Measurements from ENCODE around the gene CUBN.

DNA sequence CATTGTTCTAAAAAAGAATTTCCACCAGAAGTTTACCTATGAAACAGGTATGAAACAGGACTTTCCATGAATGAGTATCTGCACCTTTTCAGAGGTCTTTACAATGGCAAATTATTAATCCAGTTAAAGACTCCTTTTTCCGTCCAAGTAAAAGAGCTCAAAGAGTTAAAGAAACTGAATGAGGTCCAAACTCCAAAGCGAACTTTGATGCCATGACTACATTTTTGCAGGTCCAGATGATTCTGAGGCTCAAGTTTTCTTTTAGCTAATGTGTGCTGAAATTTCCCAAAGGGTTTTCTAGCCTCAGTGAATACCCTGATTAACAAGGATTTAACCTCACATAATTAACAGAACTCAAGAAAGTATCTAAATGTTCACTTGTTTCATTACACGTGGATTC, 9.8 kb downstream of the CUBN start:
- TF ChIP-seq, protein P1, sequence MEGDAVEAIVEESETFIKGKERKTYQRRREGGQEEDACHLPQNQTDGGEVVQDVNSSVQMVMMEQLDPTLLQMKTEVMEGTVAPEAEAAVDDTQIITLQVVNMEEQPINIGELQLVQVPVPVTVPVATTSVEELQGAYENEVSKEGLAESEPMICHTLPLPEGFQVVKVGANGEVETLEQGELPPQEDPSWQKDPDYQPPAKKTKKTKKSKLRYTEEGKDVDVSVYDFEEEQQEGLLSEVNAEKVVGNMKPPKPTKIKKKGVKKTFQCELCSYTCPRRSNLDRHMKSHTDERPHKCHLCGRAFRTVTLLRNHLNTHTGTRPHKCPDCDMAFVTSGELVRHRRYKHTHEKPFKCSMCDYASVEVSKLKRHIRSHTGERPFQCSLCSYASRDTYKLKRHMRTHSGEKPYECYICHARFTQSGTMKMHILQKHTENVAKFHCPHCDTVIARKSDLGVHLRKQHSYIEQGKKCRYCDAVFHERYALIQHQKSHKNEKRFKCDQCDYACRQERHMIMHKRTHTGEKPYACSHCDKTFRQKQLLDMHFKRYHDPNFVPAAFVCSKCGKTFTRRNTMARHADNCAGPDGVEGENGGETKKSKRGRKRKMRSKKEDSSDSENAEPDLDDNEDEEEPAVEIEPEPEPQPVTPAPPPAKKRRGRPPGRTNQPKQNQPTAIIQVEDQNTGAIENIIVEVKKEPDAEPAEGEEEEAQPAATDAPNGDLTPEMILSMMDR (tag by site-specific recombination; IDR thresholded peaks at IDR 0.05), result no peak
- TF ChIP-seq, protein P2, sequence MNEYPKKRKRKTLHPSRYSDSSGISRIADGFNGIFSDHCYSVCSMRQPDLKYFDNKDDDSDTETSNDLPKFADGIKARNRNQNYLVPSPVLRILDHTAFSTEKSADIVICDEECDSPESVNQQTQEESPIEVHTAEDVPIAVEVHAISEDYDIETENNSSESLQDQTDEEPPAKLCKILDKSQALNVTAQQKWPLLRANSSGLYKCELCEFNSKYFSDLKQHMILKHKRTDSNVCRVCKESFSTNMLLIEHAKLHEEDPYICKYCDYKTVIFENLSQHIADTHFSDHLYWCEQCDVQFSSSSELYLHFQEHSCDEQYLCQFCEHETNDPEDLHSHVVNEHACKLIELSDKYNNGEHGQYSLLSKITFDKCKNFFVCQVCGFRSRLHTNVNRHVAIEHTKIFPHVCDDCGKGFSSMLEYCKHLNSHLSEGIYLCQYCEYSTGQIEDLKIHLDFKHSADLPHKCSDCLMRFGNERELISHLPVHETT (tag by site-specific recombination; IDR thresholded peaks at IDR 0.05), result no peak
- TF ChIP-seq ZNF10 (tag by site-specific recombination; IDR thresholded peaks at IDR 0.05) (no peak), ZNF311 (tag by site-specific recombination; IDR thresholded peaks at IDR 0.05; ENCODE audit: borderline replicate concordance) (no peak), ZNF138 (tag by site-specific recombination; IDR thresholded peaks at IDR 0.05; ENCODE audit: borderline replicate concordance) (no peak), ZNF184 (tag by site-specific recombination; IDR thresholded peaks at IDR 0.05) (no peak), ZNF23 (tag by site-specific recombination; IDR thresholded peaks at IDR 0.05; ENCODE audit: borderline replicate concordance) (no peak), IKZF3 (tag by site-specific recombination; IDR thresholded peaks at IDR 0.05) (no peak)
- TF ChIP-seq, protein P3, sequence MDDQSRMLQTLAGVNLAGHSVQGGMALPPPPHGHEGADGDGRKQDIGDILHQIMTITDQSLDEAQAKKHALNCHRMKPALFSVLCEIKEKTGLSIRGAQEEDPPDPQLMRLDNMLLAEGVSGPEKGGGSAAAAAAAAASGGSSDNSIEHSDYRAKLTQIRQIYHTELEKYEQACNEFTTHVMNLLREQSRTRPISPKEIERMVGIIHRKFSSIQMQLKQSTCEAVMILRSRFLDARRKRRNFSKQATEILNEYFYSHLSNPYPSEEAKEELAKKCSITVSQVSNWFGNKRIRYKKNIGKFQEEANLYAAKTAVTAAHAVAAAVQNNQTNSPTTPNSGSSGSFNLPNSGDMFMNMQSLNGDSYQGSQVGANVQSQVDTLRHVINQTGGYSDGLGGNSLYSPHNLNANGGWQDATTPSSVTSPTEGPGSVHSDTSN (CRISPR knock-in tag; IDR thresholded peaks at IDR 0.05), result no peak
- TF ChIP-seq, protein P4, sequence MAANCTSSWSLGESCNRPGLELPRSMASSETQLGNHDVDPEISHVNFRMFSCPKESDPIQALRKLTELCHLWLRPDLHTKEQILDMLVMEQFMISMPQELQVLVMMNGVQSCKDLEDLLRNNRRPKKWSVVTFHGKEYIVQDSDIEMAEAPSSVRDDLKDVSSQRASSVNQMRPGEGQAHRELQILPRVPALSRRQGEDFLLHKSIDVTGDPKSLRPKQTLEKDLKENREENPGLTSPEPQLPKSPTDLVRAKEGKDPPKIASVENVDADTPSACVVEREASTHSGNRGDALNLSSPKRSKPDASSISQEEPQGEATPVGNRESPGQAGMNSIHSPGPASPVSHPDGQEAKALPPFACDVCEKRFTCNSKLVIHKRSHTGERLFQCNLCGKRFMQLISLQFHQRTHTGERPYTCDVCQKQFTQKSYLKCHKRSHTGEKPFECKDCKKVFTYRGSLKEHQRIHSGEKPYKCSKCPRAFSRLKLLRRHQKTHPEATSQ (tag by site-specific recombination; IDR thresholded peaks at IDR 0.05), result no peak
- TF ChIP-seq, protein P5, sequence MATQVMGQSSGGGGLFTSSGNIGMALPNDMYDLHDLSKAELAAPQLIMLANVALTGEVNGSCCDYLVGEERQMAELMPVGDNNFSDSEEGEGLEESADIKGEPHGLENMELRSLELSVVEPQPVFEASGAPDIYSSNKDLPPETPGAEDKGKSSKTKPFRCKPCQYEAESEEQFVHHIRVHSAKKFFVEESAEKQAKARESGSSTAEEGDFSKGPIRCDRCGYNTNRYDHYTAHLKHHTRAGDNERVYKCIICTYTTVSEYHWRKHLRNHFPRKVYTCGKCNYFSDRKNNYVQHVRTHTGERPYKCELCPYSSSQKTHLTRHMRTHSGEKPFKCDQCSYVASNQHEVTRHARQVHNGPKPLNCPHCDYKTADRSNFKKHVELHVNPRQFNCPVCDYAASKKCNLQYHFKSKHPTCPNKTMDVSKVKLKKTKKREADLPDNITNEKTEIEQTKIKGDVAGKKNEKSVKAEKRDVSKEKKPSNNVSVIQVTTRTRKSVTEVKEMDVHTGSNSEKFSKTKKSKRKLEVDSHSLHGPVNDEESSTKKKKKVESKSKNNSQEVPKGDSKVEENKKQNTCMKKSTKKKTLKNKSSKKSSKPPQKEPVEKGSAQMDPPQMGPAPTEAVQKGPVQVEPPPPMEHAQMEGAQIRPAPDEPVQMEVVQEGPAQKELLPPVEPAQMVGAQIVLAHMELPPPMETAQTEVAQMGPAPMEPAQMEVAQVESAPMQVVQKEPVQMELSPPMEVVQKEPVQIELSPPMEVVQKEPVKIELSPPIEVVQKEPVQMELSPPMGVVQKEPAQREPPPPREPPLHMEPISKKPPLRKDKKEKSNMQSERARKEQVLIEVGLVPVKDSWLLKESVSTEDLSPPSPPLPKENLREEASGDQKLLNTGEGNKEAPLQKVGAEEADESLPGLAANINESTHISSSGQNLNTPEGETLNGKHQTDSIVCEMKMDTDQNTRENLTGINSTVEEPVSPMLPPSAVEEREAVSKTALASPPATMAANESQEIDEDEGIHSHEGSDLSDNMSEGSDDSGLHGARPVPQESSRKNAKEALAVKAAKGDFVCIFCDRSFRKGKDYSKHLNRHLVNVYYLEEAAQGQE (tag by site-specific recombination; IDR thresholded peaks at IDR 0.05), result no peak
